Heart left ventricle (tissue), 13 donors: ENCODE measurements around the gene MEF2D.

ENCODE experiments used
- POLR2A ChIP-seq, 2 donors: fragments of 450-650 bp; IDR thresholded peaks; one replicate each; pipeline ENCODE4 v1.6.1; 2017; ENCODE audit warnings: antibody characterized with exemption in 2 of 2, mild to moderate bottlenecking in 2 of 2, moderate library complexity in 2 of 2
- TF ChIP-seq, protein P1 (sequence below), 12 donors: fragments of 200-600 bp; sonication (generic) in 4 of 12; IDR thresholded peaks; one replicate each; pipeline versions ENCODE4 v1.5.0 to v1.8.0; 2018 to 2022; ENCODE audit warnings: antibody characterized with exemption in 12 of 12, mild to moderate bottlenecking in 5 of 12
- donor health status: ischemic (EF 13 %, LVEDD 7.1; RV severe dilation, severe dysfunction).
- donor health status: DM: no; HTN: yes; CAD: no.
- donor health status: DM: no; HTN: no; CAD: no.
- donor health status: ischemic (EF 25% LVEDD 6.9; RV normal size, moderate dysfunction).
- donor health status: ischemic (EF 25% LVEDD 5.7; RV mildly dilated, moderate dysfunction).
- donor health status: ischemic (EF 35%, LVEDD 5.7; RV mildly dilated, moderate dysfunction).
- donor health status: nonischemic (EF 11% LVEDD 7.7; RV severe dilation, severe dysfunction).
- donor health status: DM: yes; HTN: yes; CAD: no.
- donor health status: PGD.
- donor health status: ischemic (EF 29% LVEDD 5.4; RV normal size, mild dysfunction).
- donor health status: nonischemic (EF 23%, LVEDD 6.1; RV moderate dilation, normal function).

DNA sequence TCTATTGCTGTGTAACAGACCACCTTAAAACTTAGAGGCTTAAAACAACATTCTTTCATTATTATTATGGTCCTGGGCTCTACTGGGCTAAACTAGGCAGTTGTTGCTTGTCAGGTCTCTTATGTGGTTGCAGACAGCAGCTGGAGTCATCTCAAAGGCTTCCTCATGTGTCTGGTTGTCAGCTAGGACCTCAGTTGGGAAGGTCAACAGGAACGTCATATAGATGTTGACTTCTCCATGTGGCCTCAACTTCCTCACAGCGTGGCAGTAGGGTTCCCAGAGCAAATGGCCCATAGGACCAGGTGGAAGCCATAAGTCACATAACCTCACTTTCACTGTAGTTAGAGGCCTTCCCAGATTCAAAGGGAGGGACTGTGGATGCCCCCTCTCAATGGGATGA lies 15.4 kb upstream of the MEF2D start:
- TF ChIP-seq, protein P1, sequence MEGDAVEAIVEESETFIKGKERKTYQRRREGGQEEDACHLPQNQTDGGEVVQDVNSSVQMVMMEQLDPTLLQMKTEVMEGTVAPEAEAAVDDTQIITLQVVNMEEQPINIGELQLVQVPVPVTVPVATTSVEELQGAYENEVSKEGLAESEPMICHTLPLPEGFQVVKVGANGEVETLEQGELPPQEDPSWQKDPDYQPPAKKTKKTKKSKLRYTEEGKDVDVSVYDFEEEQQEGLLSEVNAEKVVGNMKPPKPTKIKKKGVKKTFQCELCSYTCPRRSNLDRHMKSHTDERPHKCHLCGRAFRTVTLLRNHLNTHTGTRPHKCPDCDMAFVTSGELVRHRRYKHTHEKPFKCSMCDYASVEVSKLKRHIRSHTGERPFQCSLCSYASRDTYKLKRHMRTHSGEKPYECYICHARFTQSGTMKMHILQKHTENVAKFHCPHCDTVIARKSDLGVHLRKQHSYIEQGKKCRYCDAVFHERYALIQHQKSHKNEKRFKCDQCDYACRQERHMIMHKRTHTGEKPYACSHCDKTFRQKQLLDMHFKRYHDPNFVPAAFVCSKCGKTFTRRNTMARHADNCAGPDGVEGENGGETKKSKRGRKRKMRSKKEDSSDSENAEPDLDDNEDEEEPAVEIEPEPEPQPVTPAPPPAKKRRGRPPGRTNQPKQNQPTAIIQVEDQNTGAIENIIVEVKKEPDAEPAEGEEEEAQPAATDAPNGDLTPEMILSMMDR (IDR thresholded peaks at IDR 0.05): no peak
- TF ChIP-seq POLR2A (IDR thresholded peaks at IDR 0.05): no peak
